MM.1S (cell line): ENCODE measurements around the gene MYMX.

Source experiments
- DNase-seq: peaks from one replicate; pipeline ENCODE4 v3.0.0-alpha.2; 2015
- H2AFZ ChIP-seq: fragments of 300-600 bp; sonication (generic); 2 replicates; pipeline ENCODE4 v1.6.0; 2016; ENCODE audit warnings: antibody characterized with exemption, low read length
- H3F3A ChIP-seq: fragments of 300-600 bp; sonication (generic); 2 replicates; pipeline ENCODE4 v1.6.1; 2016; ENCODE audit warnings: mild to moderate bottlenecking, antibody characterized with exemption, low read length, moderate library complexity, mixed read lengths; ENCODE audit not compliant: insufficient read depth
- H3K27ac ChIP-seq: fragments of 300-600 bp; sonication (generic); 2 replicates; pipeline ENCODE4 v1.5.1; 2016; ENCODE audit warnings: mild to moderate bottlenecking, low read length
- H3K27me3 ChIP-seq: fragments of 300-600 bp; sonication (generic); replicated peaks from 2 replicates; pipeline ENCODE4 v1.6.0; 2016; ENCODE audit warnings: low read length; ENCODE audit not compliant: insufficient read depth
- H3K36me3 ChIP-seq: fragments of 300-600 bp; sonication (generic); replicated peaks from 2 replicates; pipeline ENCODE4 v1.6.1; 2016; ENCODE audit warnings: mild to moderate bottlenecking, low read length, mixed read lengths; ENCODE audit not compliant: insufficient read depth
- H3K4me1 ChIP-seq: fragments of 300-600 bp; sonication (generic); 2 replicates; pipeline ENCODE4 v1.6.1; 2016; ENCODE audit warnings: low read length, mixed read lengths
- H3K4me2 ChIP-seq: fragments of 300-600 bp; sonication (generic); 2 replicates; pipeline ENCODE4 v1.6.0; 2016; ENCODE audit warnings: low read depth, low read length
- H3K4me3 ChIP-seq: fragments of 300-600 bp; sonication (generic); 2 replicates; pipeline ENCODE4 v1.5.1; 2016; ENCODE audit warnings: low read length, mixed read lengths
- H3K79me2 ChIP-seq: fragments of 300-600 bp; sonication (generic); 2 replicates; pipeline ENCODE4 v1.6.1; 2016; ENCODE audit warnings: mixed run types, low read length, mixed read lengths
- H3K9ac ChIP-seq: fragments of 300-600 bp; sonication (generic); 2 replicates; pipeline ENCODE4 v1.6.1; 2016; ENCODE audit warnings: low read length, mixed read lengths
- H3K9me2 ChIP-seq: fragments of 300-600 bp; sonication (generic); replicated peaks from 2 replicates; pipeline ENCODE4 v1.6.1; 2016; ENCODE audit warnings: mild to moderate bottlenecking, low read length, mixed read lengths; ENCODE audit not compliant: insufficient read depth
- H3K9me3 ChIP-seq: fragments of 300-600 bp; sonication (generic); replicated peaks from 2 replicates; pipeline ENCODE4 v1.6.1; 2016; ENCODE audit warnings: mild to moderate bottlenecking, low read length, mixed read lengths; ENCODE audit not compliant: insufficient read depth
- H4K20me1 ChIP-seq: fragments of 300-600 bp; sonication (generic); 2 replicates; pipeline ENCODE4 v1.6.1; 2016; ENCODE audit warnings: mild to moderate bottlenecking, low read length, moderate library complexity, mixed read lengths; ENCODE audit not compliant: insufficient read depth
- EZH2 ChIP-seq: fragments of 300-600 bp; sonication (generic); optimal IDR thresholded peaks from 2 replicates; pipeline ENCODE3; 2017; ENCODE audit warnings: low read depth, mild to moderate bottlenecking, antibody characterized with exemption, low read length, mixed read lengths
- EZH2phosphoT487 ChIP-seq: fragments of 300-600 bp; sonication (generic); IDR thresholded peaks from 2 replicates; pipeline ENCODE4 v1.6.1; 2018; ENCODE audit warnings: antibody characterized with exemption, low read length
- TF ChIP-seq, protein P1 (sequence below): fragments of 300-600 bp; sonication (generic); IDR thresholded peaks from 2 replicates; pipeline ENCODE4 v1.5.1; 2016; ENCODE audit warnings: antibody characterized with exemption, low read length, mixed read lengths

Gene MYMX

DNA sequence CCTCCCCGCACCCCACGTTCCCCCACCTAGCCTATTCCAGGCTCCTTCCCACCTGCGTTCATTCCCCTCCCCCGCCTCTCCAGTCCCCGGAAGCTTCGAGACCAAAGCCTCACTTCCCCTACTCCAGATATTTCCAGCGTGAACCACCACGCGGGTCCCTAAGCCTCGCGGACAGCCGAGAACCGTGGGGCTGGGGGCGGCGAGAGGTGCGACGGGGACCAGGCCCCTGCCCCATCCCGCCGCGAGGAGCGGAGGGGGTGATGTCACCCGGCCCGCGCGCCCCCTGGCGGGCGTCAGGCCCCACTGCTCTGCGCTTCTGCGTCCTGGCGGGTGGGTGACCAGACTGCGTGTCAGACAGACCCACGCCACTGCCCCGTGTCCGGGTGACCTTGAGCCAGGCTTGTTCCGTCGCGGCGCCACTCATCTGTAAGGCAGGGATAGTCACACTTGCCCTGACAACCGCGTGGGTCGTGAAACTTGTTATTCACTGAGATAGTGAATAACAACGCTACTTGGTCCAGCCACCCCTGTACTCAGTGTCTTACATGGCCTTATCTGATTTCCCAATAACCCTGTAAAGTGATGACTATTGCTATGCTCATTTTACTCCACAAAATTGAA, 21.2 kb downstream of the MYMX start:
- H2AFZ ChIP-seq = peak overlapping the region; percentile 73
- no peaks in the 10 kb centered on the region for H3K36me3 ChIP-seq

DNA sequence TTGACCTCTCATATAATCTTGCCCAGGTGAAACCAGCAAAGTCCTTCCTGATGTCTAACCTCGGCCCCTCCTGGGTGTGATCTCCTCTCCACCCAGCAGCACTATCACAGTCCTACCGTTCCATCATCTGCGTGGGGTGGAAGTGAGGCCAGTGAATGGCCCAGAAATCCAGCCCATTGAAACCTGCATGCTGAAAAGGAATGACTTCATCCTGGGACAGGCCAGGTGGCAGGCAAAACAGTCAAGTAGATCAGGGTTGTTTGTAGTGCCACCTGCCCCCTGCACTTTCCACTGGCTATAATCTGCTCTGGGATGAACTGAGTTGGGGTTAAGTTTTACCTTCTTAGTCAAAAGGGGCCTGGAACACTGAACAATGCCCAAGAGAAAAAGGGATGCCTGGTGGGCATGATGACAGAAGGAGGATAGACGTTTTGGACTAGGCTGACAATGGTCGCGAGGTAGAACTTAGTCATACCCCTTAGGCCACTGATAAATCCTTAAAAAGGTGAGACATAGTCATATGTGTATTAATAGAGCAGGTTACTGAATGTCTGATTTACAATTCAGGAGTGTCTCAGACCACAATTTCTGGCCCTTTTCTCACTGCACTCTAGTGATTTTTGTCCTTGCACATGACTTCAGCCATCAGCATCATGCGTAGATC, 22.1 kb downstream of the MYMX start:
- no peaks in the 10 kb centered on the region for H3K79me2 ChIP-seq
- TF ChIP-seq EZH2 (no peak), EZH2phosphoT487 (no peak)
- TF ChIP-seq, protein P1, sequence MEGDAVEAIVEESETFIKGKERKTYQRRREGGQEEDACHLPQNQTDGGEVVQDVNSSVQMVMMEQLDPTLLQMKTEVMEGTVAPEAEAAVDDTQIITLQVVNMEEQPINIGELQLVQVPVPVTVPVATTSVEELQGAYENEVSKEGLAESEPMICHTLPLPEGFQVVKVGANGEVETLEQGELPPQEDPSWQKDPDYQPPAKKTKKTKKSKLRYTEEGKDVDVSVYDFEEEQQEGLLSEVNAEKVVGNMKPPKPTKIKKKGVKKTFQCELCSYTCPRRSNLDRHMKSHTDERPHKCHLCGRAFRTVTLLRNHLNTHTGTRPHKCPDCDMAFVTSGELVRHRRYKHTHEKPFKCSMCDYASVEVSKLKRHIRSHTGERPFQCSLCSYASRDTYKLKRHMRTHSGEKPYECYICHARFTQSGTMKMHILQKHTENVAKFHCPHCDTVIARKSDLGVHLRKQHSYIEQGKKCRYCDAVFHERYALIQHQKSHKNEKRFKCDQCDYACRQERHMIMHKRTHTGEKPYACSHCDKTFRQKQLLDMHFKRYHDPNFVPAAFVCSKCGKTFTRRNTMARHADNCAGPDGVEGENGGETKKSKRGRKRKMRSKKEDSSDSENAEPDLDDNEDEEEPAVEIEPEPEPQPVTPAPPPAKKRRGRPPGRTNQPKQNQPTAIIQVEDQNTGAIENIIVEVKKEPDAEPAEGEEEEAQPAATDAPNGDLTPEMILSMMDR = no peak
- no peak overlapping the region for H3K9ac ChIP-seq
- H3K4me2 ChIP-seq = no peak overlapping the region
- no peaks in the 10 kb centered on the region for H4K20me1 ChIP-seq
- H3F3A ChIP-seq = 0 out of 2 replicates have a peak, but pooled peaks cover 7% of the 10 kb centered on the region
- H3K36me3 ChIP-seq = no peaks in the 10 kb centered on the region
- H3K4me3 ChIP-seq = no peak overlapping the region
- DNase-seq = no peak
- peaks cover 5% of the 10 kb centered on the region for H3K4me1 ChIP-seq
- H3K27ac ChIP-seq = no peak overlapping the region
- no peaks in the 10 kb centered on the region for H3K27me3 ChIP-seq
- no peak overlapping the region for H2AFZ ChIP-seq
- H3K9me3 ChIP-seq = no peaks in the 10 kb centered on the region
- no peaks in the 10 kb centered on the region for H3K9me2 ChIP-seq

More for the DNA sequence above, 21.2 kb downstream of the MYMX start:
- Histone ChIP-seq H3K9me3 (no peaks in the 10 kb centered on the region), H3K27ac (peak overlapping the region; percentile 42; the same call in 1 of the 2 replicates), H3K9ac (peak overlapping the region; percentile 78), H3K4me1 (peaks cover 5% of the 10 kb centered on the region), H3K9me2 (no peaks in the 10 kb centered on the region), H3K4me2 (peak overlapping the region; percentile 77), H3K27me3 (no peaks in the 10 kb centered on the region), H4K20me1 (no peaks in the 10 kb centered on the region), H3F3A (0 out of 2 replicates have a peak, but pooled peaks cover 7% of the 10 kb centered on the region), H3K79me2 (no peaks in the 10 kb centered on the region), H3K4me3 (peak overlapping the region; percentile 76)
- peak; percentile 69 for DNase-seq
- TF ChIP-seq EZH2 (no peak), EZH2phosphoT487 (no peak)
- TF ChIP-seq, protein P1 = peak; percentile 95

DNA sequence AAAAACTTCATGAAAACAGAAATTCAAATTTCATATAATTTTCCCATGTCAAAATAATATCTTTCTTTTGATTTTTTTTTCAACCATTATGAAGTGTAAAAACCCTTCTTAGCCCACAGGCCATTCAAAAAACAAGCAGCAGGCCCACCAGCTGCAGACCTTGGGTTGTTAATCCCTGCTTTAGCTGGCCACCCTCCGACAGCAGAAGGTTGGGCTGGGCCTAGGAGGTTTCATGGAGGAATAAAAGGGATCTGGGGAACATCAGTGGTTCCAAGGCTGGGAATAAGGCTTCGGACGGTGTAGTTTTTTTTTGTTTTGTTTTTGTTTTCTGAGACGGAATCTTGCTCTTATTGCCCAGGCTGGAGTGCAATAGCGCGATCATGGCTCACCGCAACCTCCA, 26.6 kb downstream of the MYMX start:
- Histone ChIP-seq H3K36me3 (no peaks in the 10 kb centered on the region; the same call in 1 of the 2 replicates), H3K9me3 (no peaks in the 10 kb centered on the region), H3K9me2 (no peaks in the 10 kb centered on the region), H3K4me1 (peaks cover 8% of the 10 kb centered on the region), H3K4me2 (no peak overlapping the region), H3K27ac (no peak overlapping the region), H4K20me1 (peaks cover 10% of the 10 kb centered on the region), H3K9ac (no peak overlapping the region), H3K4me3 (no peak overlapping the region), H2AFZ (no peak overlapping the region), H3K79me2 (peaks cover 22% of the 10 kb centered on the region), H3F3A (peaks cover 20% of the 10 kb centered on the region), H3K27me3 (no peaks in the 10 kb centered on the region)
- TF ChIP-seq EZH2 = no peak
- no peak for TF ChIP-seq EZH2phosphoT487
- TF ChIP-seq, protein P1 = no peak
- no peak for DNase-seq
